D341Med (cell line): ENCODE measurements around the gene UBE2R2.
"Not testable (repeated sequence)": the region's sequence is repeated elsewhere in the genome, so short reads cannot be mapped to it uniquely, and the experiment has no call there.

Experiments used
- DNase-seq: peaks from one replicate; pipeline ENCODE4 v3.0.0; 2012; ENCODE audit warnings: low spot score

UBE2R2 gene

GRCh38 chr9:33843312-33843961, 26.5 kb downstream of the UBE2R2 start:
- no peak for DNase-seq

DNA sequence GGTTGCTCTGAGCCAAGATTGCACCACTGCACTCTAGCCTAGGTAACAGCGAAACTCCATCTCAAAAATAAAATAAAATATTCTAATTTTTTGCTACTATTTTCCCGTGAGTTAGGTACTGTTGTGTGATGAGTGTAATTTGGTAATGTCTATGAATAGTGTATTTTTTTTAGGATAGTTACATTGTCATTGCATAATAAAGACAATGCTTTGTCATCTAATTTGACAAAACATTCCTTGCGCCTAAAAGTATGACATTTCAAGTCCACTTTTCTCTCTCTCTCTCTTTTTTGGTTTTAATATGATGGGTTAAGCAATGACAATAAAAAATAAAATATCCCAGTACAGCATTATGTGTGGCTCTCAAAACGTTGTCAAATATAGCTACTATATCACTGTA, 29.3 kb downstream of the UBE2R2 start:
- no peak for DNase-seq

GRCh38 chr9:33847894-33848205, 30.9 kb downstream of the UBE2R2 start:
- DNase-seq: not testable (repeated sequence)

- no peak for DNase-seq
These were observed 33.3 kb downstream of the UBE2R2 start for GRCh38 chr9:33850267-33850629.

DNA sequence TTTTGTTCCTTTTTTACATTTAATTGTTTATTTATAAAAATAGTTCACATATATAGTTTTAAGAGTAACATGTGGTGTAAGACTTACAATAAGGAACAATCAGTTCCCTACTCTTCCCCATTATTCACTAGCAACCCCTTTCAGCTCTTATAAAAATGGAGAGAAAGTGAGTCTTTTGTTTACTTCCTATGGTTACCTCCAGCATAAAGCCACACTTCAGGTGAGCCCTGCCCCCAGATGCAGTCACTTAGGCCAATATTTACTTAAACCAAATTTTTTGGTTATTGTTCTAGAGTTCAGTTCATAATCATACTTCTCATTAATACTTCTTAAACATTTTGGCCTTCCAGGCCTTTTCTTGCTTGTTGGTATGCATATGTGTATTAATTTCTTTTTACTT, 33.7 kb downstream of the UBE2R2 start:
- DNase-seq: no peak

- DNase-seq: no peak
These were observed 34.3 kb downstream of the UBE2R2 start for GRCh38 chr9:33851301-33851700.

- peak; percentile 68 for DNase-seq
These were observed 35.4 kb downstream of the UBE2R2 start for GRCh38 chr9:33852216-33852826.

DNA sequence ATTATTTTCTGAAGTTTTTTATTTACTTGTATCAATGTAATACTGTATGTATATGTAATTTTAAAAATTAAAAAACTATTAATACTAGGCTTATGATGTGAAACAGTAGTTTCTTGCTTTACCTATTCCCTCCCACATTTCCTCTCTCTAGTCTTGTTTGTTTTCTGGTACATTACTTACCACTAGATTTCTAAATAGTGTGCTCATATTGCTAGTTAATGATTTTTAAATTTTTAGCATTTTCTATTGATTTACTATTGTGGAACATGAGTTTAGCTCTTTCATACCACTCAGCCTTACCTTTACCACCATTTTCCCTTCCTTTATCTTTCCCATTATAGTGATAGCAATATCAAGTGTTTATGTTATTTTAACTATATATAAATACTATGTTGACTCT, 39.3 kb downstream of the UBE2R2 start:
- DNase-seq: no peak

DNA sequence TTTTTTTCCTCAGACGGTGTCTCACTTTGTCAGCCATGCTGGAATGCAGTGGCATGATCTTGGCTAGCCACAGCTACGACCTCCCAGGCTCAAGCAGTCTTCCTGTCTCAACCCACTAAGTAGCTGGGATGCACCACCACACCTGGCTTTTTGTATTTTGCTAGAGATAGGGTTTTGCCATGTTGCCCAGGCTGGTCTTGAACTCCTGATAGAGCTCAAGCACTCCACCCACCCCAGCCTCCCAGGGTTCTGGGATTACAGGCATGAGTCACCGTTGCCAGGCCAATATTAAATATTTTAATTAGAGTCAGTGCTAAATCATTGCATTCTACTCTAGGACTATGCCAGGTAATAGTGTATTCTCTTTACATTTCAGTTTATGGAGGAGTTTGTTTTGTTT, 41.5 kb downstream of the UBE2R2 start:
- no peak for DNase-seq

- DNase-seq: no peak
These were observed 43.4 kb downstream of the UBE2R2 start for GRCh38 chr9:33860200-33860871.

DNA sequence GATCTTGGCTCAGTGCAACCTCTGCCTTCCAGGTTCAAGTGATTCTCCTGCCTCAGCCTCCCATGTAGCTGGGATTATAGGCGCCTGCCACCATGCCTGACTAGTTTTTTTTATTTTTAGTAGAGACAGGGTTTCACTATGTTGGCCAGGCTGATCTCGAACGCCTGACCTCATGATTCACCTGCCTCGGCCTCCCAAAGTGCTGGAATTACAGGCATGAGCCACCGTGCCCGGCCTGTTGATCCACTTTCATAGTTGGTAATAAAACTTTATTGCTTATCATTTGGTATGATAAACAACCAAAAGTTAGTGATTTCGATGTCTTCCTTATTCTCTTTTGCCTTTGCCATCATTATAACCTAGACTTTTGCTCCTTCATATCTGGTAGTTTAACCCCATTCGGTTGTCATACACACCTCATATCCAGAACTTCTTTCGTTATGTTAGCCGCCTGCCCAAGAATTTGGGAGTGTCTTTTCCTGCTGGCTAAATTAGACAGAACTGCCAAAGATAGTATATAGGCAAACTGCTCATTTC, 45.0 kb downstream of the UBE2R2 start:
- no peak for DNase-seq

DNA sequence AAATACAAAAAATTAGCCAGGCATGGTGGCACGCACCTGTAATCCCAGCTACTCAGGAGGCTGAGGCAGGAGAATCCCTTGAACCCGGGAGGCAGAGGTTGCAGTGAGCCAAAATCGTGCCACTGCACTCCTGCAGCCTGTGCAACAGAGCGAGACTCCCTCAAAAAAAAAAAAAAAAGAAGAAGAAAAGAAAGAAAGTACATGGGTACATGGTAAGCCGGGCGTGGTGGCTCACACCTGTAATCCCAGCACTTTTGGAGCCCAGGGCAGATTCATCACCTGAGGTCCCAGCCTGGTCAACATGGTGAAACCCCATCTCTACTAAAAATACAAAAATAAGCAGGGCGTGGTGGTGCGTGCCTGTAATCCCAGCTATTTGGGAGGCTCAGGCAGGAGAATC, 46.1 kb downstream of the UBE2R2 start:
- DNase-seq: not testable (repeated sequence)

DNA sequence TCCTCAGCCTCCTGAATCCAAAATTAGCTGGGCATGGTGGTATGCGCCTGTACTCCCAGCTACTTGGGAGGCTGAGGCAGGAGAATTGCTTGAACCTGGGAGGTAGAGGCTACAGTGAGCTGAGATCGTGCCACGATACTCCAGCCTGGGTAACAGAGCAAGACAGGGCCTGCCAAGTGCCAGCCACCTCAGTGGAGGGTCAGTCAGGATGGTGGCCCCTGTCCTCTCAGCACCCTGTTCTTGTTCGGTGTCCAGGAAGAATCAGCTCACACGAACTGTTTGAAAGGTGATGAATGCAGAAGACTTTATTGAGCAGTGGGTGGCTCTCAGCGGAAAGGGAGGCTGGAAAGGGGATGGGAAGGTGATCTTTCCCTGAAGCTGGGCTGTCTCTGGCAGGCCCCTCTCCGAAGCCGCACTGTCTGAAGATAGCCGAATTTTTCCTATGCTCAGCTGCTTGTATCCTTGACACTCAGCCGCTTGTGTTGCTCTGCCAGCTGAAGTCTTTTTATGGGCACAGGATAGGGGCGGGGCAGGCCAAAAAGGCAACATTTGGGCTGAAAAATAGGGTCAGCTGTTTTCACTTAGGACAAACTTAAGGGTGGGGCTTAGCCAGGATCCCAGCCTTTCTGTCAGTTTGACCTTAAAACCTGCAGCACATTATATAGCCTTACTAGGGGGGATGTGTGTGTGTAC, 50.9 kb downstream of the UBE2R2 start:
- no peak for DNase-seq

GRCh38 chr9:33868440-33868973, 51.5 kb downstream of the UBE2R2 start:
- no peak for DNase-seq

DNA sequence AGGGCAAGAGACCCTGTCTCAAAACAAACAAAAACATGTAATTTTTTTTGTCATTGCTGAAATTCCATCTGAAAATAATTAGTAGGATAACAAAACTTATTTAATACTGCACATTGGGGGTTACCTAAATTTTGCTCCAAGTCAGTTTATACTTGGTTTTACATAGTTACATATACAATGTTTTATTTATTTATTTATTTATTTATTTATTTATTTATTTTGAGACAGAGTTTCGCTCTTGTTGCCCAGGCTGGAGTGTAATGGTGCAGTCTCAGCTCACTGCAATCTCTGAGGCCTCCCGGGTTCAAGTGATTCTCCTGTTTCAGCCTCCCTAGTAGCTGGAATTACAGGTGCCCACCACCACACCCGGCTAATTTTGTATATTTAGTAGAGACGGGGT, 52.3 kb downstream of the UBE2R2 start:
- DNase-seq: not testable (repeated sequence)

GRCh38 chr9:33877727-33878489, 60.9 kb downstream of the UBE2R2 start:
- no peak for DNase-seq

DNA sequence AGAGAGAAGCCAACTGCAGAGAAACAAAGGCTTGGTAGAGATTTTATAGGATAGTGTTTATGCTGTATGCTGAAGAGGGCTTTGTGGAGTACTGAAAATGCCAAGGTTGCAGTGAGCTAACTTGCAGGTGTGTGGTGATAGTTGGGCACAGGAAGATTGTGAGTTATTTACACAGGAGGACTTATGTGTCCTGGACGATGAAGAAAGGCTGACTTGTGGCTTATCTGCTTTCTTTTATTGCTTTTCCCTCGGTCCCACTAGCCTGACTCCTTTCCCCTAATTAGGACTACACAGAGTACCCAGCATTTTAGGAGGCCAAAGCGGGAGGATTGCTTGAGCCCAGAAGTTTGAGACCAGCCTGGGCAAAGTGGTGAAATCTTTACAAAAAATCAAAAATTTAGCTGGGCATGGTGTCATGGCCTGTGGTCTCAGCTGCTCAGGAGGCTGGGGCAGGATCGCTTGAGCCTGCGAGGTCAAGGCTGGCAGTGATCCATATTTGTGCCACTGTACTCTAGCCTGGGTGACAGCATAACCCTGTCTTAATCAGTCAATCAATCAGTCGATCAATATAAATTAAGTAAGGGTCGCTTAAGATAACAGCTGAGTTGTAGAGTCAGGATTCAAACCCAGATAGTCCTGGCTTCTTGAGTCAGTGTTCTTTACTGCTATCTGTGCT, 61.9 kb downstream of the UBE2R2 start:
- DNase-seq: no peak

DNA sequence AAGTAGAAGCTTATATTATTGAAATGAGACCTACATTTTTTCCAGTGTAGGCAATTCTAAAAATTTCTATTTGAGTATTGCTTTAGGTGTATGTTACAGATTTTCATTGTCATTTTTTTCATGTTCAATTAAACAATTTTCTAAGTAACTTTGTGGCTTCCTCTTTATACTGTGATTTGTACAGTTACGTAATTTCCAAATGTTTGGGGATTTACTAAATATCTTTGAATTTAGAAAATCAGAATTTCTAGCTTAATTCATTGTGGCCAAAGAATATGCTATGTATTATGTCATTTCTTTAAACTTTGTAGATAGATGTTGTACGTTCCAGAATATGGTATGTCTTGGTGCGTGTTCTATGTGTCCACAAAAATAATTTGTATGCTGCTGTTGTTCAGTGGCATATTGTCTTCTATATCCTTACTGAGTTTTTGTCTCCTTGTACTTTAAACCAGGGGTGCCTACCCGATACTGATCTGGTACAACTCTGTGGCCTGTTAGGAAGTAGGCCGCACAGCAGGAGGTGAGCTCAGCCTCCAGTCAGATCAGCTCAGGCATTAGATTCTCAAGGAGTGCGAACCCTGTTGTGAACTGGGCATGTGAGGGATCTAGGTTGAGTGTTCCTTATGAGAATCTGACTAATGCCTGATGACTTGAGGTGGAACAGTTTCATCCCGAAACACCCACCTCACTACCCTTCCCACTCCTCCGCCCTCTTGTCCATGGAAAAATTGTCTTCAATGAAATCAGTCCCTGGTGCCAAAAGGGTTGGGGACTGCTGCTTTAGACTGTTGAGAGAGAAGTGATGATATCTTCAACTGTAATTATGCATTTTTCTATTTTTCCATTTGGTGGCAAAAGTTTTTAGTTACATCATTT, 63.5 kb downstream of the UBE2R2 start:
- DNase-seq: no peak

DNA sequence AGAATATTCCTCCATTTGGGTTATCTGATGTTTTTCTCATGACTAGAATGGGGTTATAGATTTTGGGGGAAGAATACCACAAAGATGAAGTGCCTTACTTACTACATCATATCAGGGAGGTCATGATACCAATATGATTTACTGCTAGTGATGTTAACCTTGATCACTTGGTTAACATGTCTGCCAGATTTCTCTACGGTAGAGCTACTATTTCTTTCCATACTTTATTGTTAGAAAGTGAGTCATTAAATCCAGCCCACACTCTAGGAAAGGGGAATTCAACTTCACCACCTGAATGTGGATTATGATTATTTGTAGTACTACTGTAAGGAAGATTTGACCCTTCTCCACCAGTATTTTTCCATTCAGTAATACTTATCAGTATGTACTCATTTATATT, 64.7 kb downstream of the UBE2R2 start:
- no peak for DNase-seq
